Inflammatory macrophage treated with lipopolysaccharide for 1 hour (primary cell): ENCODE measurements around the gene TTC33.

Experiments
- DNase-seq, 2 donors: peaks; one replicate each; pipeline ENCODE4 v3.0.0-alpha.2; 2020 to 2022

The TTC33 gene

GRCh38 chr5:40475561-40475960 lies 280.2 kb downstream of the TTC33 start:
- DNase-seq = no peak

- no peak for DNase-seq
These were observed 281.5 kb downstream of the TTC33 start for GRCh38 chr5:40474250-40474649.

- DNase-seq = no peak
These were observed 290.3 kb downstream of the TTC33 start for GRCh38 chr5:40465416-40465815.

- no peak for DNase-seq
These were observed 291.2 kb downstream of the TTC33 start for GRCh38 chr5:40464511-40464910.
